ENCODE data around the gene KAT2B.
"Not testable (repeated sequence)": the region's sequence is repeated elsewhere in the genome, so short reads cannot be mapped to it uniquely, and the experiment has no call there.

Gene KAT2B

DNA sequence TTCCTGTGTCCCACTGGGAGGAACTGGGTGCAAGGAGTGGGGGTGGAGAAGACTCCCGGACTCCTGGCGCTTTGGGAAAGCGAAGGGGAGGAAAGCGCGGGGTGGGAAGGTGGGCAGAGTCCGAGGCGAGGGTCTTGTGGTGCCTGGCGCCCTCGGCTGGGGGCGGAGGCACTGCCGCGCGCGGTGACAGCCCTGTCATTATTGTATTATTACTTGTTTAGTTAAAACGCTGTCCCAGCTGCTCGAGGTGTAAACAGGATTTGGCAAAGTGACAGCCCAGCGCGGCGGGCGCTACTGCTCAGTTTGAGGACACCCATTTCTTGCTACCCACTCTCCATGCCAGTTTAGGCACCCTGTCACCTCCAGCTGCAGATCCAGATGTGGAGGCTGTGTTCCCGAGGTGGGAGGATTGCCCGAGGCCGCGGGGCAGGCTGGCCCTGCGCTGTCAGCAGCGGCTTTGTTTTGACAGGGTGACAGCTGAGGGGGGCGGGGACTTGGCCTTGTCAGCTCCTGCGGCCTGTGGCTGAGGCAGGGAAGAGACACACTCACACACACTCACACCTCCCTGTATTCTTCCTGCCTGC lies 1.0 kb downstream of the KAT2B start:
- peak in 1 of 2 donors; percentile 59 for DNase-seq (ENCODE audit: low read depth in 2 of 2)

- DNase-seq (ENCODE audit: low read depth in 2 of 2) = no peak
These were observed 2.1 kb downstream of the KAT2B start for GRCh38 chr3:20042331-20042730.

- no peak for DNase-seq (ENCODE audit: low read depth in 2 of 2)
These were observed 3.1 kb downstream of the KAT2B start for GRCh38 chr3:20043396-20043795.

DNA sequence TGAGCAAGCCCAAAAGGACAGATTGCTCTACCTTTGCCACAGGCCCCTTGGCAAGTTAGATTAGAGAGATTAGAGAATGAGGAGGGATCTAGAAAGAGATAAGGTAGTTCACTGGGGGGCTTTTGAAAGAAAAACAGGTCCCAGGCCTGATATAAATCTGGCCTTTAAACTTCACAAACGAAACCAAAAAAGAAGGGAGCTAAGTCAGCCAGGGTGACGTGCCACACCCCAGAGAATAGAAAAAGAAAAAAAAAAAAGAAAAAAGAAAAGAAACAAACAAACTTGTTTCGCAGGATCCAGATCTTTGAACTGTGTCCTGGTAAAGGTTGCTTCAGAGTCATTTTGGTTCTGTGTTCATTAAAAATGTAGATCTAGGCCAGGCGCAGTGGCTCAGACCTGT lies 3.6 kb downstream of the KAT2B start:
- no peak for DNase-seq (ENCODE audit: low read depth in 2 of 2)

GRCh38 chr3:20045141-20045540 lies 4.9 kb downstream of the KAT2B start:
- DNase-seq (ENCODE audit: low read depth in 2 of 2) = not testable (repeated sequence)

GRCh38 chr3:20046556-20046955 lies 6.3 kb downstream of the KAT2B start:
- DNase-seq (ENCODE audit: low read depth in 2 of 2) = no peak

GRCh38 chr3:20047341-20047779 lies 7.1 kb downstream of the KAT2B start:
- no peak for DNase-seq (ENCODE audit: low read depth in 2 of 2)

DNA sequence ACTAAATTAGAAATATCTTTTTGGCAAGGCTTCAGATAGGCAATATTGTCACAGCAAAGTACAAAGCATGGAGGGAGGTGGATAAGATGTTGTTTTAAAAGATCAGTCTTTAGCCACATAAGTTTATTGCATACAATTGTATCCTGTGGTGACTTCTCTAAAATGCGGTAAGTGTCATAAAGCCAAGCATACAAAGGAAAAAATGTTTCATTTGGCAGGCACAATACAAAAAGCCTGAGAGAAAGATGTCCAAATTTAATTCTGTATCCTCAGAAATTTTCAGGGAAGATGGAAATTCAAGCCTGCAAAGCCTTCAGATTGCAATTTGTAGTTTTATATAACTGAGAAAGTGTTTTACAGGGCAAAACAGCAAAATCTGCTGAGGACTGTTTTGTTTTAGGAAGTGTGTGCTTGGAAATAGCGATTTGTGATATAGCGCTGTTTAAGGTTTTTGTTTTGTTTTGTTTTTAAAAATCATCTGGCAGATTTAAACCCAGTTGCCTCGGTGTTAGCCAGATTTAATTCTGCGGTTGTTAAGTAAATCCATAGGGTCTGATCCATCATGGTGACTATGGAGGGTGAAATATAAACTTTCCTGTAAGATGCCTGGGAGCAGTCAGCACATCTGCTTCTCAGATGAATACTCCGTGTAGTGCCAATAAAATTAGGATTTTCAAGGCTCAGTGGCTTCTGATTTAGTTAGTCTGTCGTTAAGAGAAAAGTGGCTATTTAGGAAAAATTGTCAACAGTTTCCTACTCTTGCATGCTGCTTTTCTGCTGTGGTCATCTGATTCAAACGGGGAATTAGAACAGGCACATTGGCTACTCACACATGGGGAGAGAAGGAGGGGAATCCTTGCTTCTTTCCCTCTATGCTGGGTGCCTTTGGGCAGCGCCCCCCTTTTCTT lies 8.0 kb downstream of the KAT2B start:
- DNase-seq (ENCODE audit: low read depth in 2 of 2) = no peak

DNA sequence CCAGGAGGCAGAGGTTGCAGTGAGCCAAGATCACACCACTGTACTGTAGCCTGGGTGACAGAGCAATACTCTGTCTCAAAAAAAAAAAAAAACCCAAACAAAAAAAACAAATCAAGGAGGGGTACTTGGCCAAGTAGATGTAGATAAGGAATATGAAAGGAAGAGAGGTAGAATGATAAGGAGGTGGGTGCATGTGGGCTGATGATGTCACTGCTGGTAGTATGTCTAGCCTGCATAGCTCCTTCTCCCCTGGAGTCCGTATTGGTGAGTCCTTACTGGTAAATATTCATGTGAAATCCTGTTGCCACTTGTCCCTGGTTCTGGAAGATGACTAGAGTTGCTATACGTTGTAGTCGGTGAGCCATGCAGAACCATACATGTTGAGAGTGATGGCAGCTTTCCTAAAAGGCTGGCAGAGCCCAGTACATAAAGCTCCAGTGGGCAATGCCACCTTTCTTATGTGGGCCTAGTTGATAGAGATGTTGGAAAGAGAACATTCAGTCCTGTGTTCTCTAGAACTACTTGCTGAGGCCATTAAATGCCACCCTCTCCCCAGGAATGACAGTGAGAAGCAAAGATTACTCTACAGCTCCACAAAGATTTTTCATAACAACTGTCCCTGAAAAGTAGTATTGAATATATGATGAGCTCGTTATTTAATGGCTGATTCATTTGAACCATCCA lies 11.0 kb downstream of the KAT2B start:
- no peak for DNase-seq (ENCODE audit: low read depth in 2 of 2)

GRCh38 chr3:20052851-20053250 lies 12.6 kb downstream of the KAT2B start:
- DNase-seq (ENCODE audit: low read depth in 2 of 2) = no peak

DNA sequence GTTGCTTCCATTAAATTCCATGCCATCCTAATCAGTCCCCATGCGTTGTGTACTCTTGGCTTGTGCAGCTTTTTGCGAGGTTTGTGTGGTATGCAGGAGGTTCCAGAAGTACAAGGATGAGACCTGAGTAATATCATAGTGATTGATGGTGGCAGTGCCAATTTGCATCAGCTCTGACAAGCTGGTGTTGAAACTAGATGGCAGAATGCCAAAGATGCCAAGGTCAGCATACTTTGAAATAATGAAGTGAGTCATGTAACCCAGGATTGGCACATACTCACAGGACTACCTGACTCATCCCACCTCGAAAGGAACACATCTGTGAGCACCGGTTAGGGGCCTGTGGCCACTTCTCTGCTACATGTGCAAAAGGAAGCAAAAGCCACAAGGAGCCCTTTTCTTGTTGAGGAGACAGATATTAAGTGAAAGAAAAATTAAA lies 14.3 kb downstream of the KAT2B start:
- peak in 1 of 2 donors; percentile 69 for DNase-seq (ENCODE audit: low read depth in 2 of 2)

- no peak for DNase-seq (ENCODE audit: low read depth in 2 of 2)
These were observed 15.0 kb downstream of the KAT2B start for GRCh38 chr3:20055020-20055775.

DNA sequence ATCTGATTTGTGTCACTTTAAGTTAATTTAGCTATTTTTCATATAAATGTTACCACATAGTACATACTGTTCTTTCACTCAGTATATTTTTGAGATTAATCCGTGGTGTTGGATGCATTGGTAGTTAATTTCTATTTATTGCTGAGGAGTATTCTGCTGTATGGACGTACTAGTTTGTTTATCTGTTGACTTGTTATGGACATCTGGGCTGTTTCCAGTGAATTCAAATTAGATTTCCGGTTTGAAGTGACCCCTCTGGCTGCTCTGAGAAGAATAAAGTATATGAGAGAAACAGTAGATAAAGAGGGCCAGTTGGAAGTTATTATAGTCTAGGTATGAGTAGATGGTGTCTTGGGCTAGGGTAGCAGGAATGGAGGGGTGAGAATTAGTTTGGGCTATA lies 15.6 kb downstream of the KAT2B start:
- no peak for DNase-seq (ENCODE audit: low read depth in 2 of 2)

GRCh38 chr3:20056725-20057611 lies 16.7 kb downstream of the KAT2B start:
- no peak for DNase-seq (ENCODE audit: low read depth in 2 of 2)

DNA sequence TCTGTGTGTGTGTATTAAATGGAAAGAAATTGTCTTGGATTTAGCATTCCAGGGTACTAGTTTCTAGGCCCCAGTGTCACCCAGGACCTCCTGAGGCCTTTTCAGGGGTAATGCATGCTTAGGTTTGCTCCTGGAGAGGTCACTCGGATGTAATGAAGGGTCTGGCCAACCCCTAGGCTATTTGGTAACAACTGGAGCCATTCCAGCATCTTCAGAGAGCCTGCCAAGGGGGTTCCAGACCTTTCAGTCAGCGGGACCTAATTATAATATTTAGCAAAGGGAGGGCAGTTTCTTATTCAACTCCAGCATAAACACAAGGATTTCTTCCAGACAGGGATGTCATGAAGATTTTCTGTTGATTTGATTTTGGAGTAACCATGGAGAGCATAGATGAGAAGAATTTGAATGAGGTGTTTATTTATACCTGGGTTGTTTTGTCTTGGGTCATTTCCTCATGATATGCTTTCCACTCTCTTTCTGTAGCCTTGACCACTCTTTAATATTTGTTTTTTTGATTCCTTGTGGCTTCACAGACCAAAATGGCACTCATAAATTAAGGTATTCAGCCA lies 17.4 kb downstream of the KAT2B start:
- DNase-seq (ENCODE audit: low read depth in 2 of 2) = no peak

GRCh38 chr3:20059929-20060328 lies 19.7 kb downstream of the KAT2B start:
- no peak for DNase-seq (ENCODE audit: low read depth in 2 of 2)

DNA sequence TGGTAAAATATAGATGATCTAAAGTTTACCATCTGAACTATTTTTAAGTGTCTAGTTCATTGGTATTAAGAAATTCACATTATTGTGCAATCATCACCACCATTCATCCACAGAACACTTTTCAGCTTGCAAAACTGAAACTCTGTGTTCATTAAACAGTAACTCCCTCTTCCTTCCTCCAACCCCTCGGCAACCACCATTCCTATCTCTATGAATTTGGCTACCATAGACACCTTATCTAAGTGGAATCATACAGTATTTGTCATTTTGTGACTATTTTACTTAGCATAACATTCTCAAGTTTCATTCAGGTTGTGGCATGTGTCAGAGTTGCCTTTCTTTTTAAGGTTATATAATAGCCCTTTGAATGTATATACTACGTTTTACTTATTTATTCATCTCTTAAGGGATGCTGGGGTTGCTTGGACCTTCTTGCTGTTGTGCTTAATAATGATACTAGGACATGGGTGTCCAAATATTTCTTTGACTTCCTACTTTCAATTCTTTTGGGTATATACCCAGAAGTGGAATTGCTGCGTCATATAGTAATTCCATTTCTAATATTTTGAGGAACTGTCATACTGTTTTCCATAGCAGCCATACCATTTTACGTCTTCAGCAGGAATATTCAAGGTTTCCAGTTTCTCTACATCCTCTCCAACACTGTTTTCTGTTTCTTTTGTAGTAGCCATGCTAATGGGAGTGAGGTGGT lies 20.9 kb downstream of the KAT2B start:
- no peak for DNase-seq (ENCODE audit: low read depth in 2 of 2)

- DNase-seq (ENCODE audit: low read depth in 2 of 2) = no peak
These were observed 22.8 kb downstream of the KAT2B start for GRCh38 chr3:20062996-20063395.

DNA sequence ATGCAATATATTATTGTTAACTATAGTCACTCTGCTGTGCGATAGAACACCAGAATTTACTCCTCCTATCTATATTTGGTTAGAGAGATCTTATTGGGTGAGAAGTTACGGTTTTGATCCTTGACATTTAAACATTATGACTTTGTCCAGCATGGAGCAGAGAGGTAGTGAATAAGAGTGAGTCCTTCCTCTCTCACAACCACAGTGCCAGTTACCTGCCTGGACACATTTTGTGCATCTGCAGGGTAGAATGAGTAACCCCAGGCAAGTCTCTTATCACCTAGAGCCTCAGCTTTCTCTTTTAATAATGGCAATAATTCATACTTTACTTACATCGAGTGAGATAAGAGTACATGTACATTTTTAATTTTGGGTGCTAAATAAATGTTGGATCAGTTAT lies 24.1 kb downstream of the KAT2B start:
- no peak for DNase-seq (ENCODE audit: low read depth in 2 of 2)

Measured in activated CD8-positive, alpha-beta memory T cell treated with anti-CD3 and anti-CD28 coated beads for 4 hours (primary cell).